ENCODE measurements around the gene MRPL41.
A peak's percentile ranks its signal among the peaks of the same experiment; 100 is the strongest.

MRPL41 gene

GRCh38 chr9:137569609-137570203 lies 18.0 kb downstream of the MRPL41 start:
- no peak overlapping the region for H3K4me3 ChIP-seq (ENCODE audit: low read length)
- no peak overlapping the region for H3K9ac ChIP-seq (ENCODE audit: low read length)
- H3K4me1 ChIP-seq (ENCODE audit: low read length) = peaks cover 4% of the 10 kb centered on the region
- no peak overlapping the region for H3K27ac ChIP-seq (ENCODE audit: low read length)
- H3K4me2 ChIP-seq (ENCODE audit: low read length) = no peak overlapping the region
- peaks cover 34% of the 10 kb centered on the region for H3K36me3 ChIP-seq (replicated peaks; ENCODE audit: low read depth, low read length)
- TF ChIP-seq EZH2phosphoT487 (IDR thresholded peaks at IDR 0.05; ENCODE audit: low read depth) (no peak), CTCF (IDR thresholded peaks at IDR 0.05; ENCODE audit: low read depth, low read length) (no peak)
- H3K79me2 ChIP-seq (ENCODE audit: low read length) = peaks cover 31% of the 10 kb centered on the region
- H3K27me3 ChIP-seq (ENCODE audit: low read depth, low read length) = no peaks in the 10 kb centered on the region
- H4K20me1 ChIP-seq (ENCODE audit: insufficient read depth, low read length) = peaks cover 3% of the 10 kb centered on the region; the same call in 1 of the 2 replicates
- no peaks in the 10 kb centered on the region for H3K9me3 ChIP-seq (ENCODE audit: insufficient read depth, low read length)
- H2AFZ ChIP-seq (ENCODE audit: low read depth, low read length) = no peak overlapping the region

DNA sequence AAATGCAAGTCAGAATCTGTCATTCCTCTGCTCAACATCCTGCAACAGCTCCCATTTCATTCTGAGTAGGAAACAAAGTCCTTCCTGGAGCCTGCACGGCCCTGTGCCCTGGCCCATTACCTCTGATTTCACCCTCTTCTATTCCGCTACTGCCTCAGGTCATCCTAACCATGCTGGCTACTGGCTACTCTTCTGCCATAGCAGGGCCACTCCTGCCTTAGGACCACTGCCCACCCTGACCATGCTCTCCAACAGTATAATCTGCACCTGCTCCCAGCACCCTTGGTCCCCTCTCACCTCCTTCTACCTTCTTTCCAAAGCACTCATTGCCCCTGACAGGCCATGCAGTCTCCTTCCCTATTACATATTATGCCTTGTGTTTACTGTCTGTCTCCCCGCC lies 18.9 kb downstream of the MRPL41 start:
- Histone ChIP-seq H3K27ac (ENCODE audit: low read length) (no peak overlapping the region), H3K4me3 (ENCODE audit: low read length) (no peak overlapping the region), H3K4me1 (ENCODE audit: low read length) (peaks cover 11% of the 10 kb centered on the region), H3K9ac (ENCODE audit: low read length) (no peak overlapping the region), H3K9me3 (ENCODE audit: insufficient read depth, low read length) (no peaks in the 10 kb centered on the region), H3K4me2 (ENCODE audit: low read length) (no peak overlapping the region), H2AFZ (ENCODE audit: low read depth, low read length) (no peak overlapping the region), H3K36me3 (replicated peaks; ENCODE audit: low read depth, low read length) (peaks cover 36% of the 10 kb centered on the region), H4K20me1 (ENCODE audit: insufficient read depth, low read length) (peaks cover 3% of the 10 kb centered on the region; the same call in 1 of the 2 replicates), H3K79me2 (ENCODE audit: low read length) (peaks cover 36% of the 10 kb centered on the region), H3K27me3 (ENCODE audit: low read depth, low read length) (no peaks in the 10 kb centered on the region)
- TF ChIP-seq EZH2phosphoT487 (IDR thresholded peaks at IDR 0.05; ENCODE audit: low read depth) (no peak), CTCF (IDR thresholded peaks at IDR 0.05; ENCODE audit: low read depth, low read length) (no peak)

DNA sequence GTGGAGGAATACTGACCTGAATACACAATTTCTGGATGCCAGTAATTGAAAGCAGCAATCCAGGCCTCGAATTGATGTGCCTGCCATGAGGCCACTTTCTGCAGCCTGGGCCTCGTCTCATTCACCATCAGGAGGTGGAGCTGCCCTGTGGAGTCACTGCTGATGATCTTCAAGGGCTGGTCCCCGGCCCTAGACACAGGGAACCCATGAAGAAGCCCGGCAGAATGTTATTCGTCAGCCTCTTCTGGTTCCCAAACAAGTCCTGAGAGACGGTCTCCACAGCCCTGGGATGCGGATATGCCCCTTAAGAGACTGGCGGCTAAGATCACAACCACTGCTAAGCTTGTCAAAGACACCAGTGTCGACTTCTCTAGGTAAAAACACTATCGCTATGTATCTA lies 22.5 kb downstream of the MRPL41 start:
- Histone ChIP-seq H3K36me3 (replicated peaks; ENCODE audit: low read depth, low read length) (peaks cover 35% of the 10 kb centered on the region), H3K79me2 (ENCODE audit: low read length) (peaks cover 65% of the 10 kb centered on the region), H3K9ac (ENCODE audit: low read length) (no peak overlapping the region), H2AFZ (ENCODE audit: low read depth, low read length) (no peak overlapping the region), H3K27me3 (ENCODE audit: low read depth, low read length) (no peaks in the 10 kb centered on the region), H3K4me2 (ENCODE audit: low read length) (peak overlapping the region; percentile 89; the same call in 1 of the 2 replicates), H3K9me3 (ENCODE audit: insufficient read depth, low read length) (no peaks in the 10 kb centered on the region), H4K20me1 (ENCODE audit: insufficient read depth, low read length) (peaks cover 8% of the 10 kb centered on the region; the same call in 1 of the 2 replicates), H3K27ac (ENCODE audit: low read length) (peak overlapping the region; percentile 86; the same call in 1 of the 2 replicates), H3K4me3 (ENCODE audit: low read length) (no peak overlapping the region), H3K4me1 (ENCODE audit: low read length) (peaks cover 35% of the 10 kb centered on the region)
- no peak for TF ChIP-seq EZH2phosphoT487 (IDR thresholded peaks at IDR 0.05; ENCODE audit: low read depth)
- TF ChIP-seq CTCF (IDR thresholded peaks at IDR 0.05; ENCODE audit: low read depth, low read length) = no peak

DNA sequence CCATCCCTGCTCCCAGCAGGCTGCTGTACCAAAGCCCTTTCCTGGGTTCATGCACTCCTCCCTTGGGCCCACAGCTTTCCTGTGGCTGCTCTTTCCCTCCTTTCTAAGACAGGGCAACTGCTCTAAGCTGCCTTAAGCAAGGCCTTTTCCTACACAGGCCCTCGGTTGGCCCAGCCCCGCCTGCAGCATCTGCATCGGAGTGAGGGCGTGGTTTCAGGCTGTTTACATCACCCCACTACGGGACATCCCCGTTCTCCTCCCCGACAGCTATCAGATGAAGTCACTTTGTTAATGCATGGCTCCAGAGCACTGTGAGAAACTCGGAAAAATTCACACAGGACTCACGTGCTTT lies 23.7 kb downstream of the MRPL41 start:
- peak overlapping the region; percentile 86 for H3K27ac ChIP-seq (ENCODE audit: low read length)
- peak overlapping the region; percentile 63 for H3K9ac ChIP-seq (ENCODE audit: low read length)
- no peak overlapping the region for H2AFZ ChIP-seq (ENCODE audit: low read depth, low read length)
- H4K20me1 ChIP-seq (ENCODE audit: insufficient read depth, low read length) = peaks cover 8% of the 10 kb centered on the region; the same call in 1 of the 2 replicates
- no peaks in the 10 kb centered on the region for H3K27me3 ChIP-seq (ENCODE audit: low read depth, low read length)
- peaks cover 32% of the 10 kb centered on the region for H3K36me3 ChIP-seq (replicated peaks; ENCODE audit: low read depth, low read length)
- no peaks in the 10 kb centered on the region for H3K9me3 ChIP-seq (ENCODE audit: insufficient read depth, low read length)
- peaks cover 62% of the 10 kb centered on the region for H3K79me2 ChIP-seq (ENCODE audit: low read length)
- H3K4me1 ChIP-seq (ENCODE audit: low read length) = peaks cover 37% of the 10 kb centered on the region
- H3K4me2 ChIP-seq (ENCODE audit: low read length) = peak overlapping the region; percentile 89
- no peak for TF ChIP-seq EZH2phosphoT487 (IDR thresholded peaks at IDR 0.05; ENCODE audit: low read depth)
- no peak for TF ChIP-seq CTCF (IDR thresholded peaks at IDR 0.05; ENCODE audit: low read depth, low read length)
- H3K4me3 ChIP-seq (ENCODE audit: low read length) = peak overlapping the region; percentile 62
